Measurements from ENCODE around the gene ABHD10.

Gene ABHD10

DNA sequence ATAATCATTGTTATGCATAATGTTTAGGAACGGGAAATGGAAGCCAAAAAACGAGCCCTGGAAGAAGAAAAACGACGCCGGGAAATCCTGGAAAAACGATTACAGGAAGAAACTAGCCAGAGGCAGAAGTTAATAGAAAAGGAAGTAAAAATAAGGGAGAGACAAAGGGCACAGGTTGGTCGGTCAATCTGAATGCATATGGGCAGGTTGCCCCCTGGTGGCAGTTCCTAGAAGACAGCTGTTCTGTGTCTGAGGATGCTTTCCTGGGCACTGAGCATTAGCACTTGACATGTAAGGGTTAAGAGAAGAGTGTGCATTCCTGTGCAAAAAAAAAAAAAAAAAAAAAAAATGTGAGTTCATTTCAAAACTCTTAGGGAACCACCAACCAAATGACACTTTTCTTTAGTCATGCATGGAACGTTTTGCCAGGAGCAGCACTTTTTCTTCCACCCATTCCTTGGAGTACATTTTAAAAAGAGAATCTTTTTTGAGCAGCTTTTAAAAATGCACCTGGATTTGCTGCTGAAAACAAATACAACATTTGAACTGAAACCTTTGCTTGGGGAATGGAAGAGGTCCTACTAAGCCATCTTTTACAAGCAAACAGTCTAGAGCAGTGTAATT is 11.1 kb upstream of the ABHD10 start:
- CTCF ChIA-PET: interaction anchor here (0.7 to 12.6 kb wide), 48 partner anchors 11 to 395 kb away, joined by 3 to 324 read pairs (median 5); partner anchors contain the start of genes ABHD10 and PHLDB2
- H3K4me3 ChIP-seq (ENCODE audit: low read depth, low read length): no peak overlapping the region
- POLR2A ChIA-PET: no interaction called here

GRCh38 chr3:111968319-111969054 is 10.3 kb upstream of the ABHD10 start:
- ChIA-PET POLR2A (no interaction called here), CTCF (interaction anchor here (0.7 to 12.6 kb wide), 44 partner anchors 10 to 396 kb away, joined by 3 to 324 read pairs (median 5); partner anchors contain the start of genes ABHD10 and PHLDB2)
- no peak for DNase-seq (ENCODE audit: low read depth, low spot score)
- TF ChIP-seq, protein P1, sequence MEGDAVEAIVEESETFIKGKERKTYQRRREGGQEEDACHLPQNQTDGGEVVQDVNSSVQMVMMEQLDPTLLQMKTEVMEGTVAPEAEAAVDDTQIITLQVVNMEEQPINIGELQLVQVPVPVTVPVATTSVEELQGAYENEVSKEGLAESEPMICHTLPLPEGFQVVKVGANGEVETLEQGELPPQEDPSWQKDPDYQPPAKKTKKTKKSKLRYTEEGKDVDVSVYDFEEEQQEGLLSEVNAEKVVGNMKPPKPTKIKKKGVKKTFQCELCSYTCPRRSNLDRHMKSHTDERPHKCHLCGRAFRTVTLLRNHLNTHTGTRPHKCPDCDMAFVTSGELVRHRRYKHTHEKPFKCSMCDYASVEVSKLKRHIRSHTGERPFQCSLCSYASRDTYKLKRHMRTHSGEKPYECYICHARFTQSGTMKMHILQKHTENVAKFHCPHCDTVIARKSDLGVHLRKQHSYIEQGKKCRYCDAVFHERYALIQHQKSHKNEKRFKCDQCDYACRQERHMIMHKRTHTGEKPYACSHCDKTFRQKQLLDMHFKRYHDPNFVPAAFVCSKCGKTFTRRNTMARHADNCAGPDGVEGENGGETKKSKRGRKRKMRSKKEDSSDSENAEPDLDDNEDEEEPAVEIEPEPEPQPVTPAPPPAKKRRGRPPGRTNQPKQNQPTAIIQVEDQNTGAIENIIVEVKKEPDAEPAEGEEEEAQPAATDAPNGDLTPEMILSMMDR (IDR thresholded peaks at IDR 0.05; ENCODE audit: insufficient read depth, low read length, missing control alignments): no peak
- no peak overlapping the region for H3K4me3 ChIP-seq (ENCODE audit: low read depth, low read length)

More for the DNA sequence above, 11.1 kb upstream of the ABHD10 start:
- TF ChIP-seq, protein P1 (IDR thresholded peaks at IDR 0.05; ENCODE audit: insufficient read depth, low read length, missing control alignments): peak; percentile 87
- DNase-seq (ENCODE audit: low read depth, low spot score): peak; percentile 65

GRCh38 chr3:111970376-111970775 is 8.4 kb upstream of the ABHD10 start:
- no peak overlapping the region for H3K4me3 ChIP-seq (ENCODE audit: low read depth, low read length)
- TF ChIP-seq, protein P1 (IDR thresholded peaks at IDR 0.05; ENCODE audit: insufficient read depth, low read length, missing control alignments): no peak
- ChIA-PET POLR2A (no interaction called here), CTCF (interaction anchor here (0.7 to 12.6 kb wide), 12 partner anchors 8 to 301 kb away, joined by 3 to 324 read pairs (median 14); partner anchors contain the start of genes ABHD10 and PHLDB2)
- no peak for DNase-seq (ENCODE audit: low read depth, low spot score)

GRCh38 chr3:111971533-111972130 is 7.2 kb upstream of the ABHD10 start:
- ChIA-PET POLR2A (no interaction called here), CTCF (interaction anchor here (0.8 to 12.6 kb wide), 10 partner anchors 13 to 279 kb away, joined by 3 to 324 read pairs (median 14); partner anchors contain the start of gene PHLDB2)
- TF ChIP-seq, protein P1 (IDR thresholded peaks at IDR 0.05; ENCODE audit: insufficient read depth, low read length, missing control alignments): no peak

DNA sequence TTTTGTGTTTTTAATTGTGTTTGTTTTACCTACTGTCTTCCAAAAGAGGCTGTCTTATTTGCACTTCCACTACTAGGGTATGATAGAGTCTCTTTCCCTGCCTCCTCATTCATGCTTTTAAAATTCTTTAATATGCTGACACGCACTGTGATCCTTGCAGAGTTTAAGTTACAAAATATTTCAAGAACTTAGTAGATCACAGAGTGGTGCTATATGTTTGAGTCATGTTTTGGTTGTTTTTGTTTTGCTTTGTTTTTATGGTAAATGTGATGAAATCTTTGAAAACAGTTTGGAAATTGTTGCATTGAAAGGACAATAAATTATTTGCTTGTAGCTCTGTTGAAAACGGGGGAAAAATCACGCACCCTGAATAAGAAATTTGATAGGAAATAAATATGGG is 5.9 kb upstream of the ABHD10 start:
- ChIA-PET CTCF (interaction anchor here (1.1 to 12.6 kb wide), 4 partner anchors 10 to 254 kb away, joined by 3 to 324 read pairs (median 74); partner anchors contain the start of gene PHLDB2), POLR2A (no interaction called here)
- DNase-seq (ENCODE audit: low read depth, low spot score): no peak
- H3K4me3 ChIP-seq (ENCODE audit: low read depth, low read length): no peak overlapping the region
- TF ChIP-seq, protein P1 (IDR thresholded peaks at IDR 0.05; ENCODE audit: insufficient read depth, low read length, missing control alignments): no peak

More at GRCh38 chr3:111971533-111972130, 7.2 kb upstream of the ABHD10 start:
- DNase-seq (ENCODE audit: low read depth, low spot score): no peak
- H3K4me3 ChIP-seq (ENCODE audit: low read depth, low read length): no peak overlapping the region

Data from AG04449 (cell line).